ENCODE data around the gene NXPE3.
A peak's percentile ranks its signal among the peaks of the same experiment; 100 is the strongest.

Gene NXPE3

DNA sequence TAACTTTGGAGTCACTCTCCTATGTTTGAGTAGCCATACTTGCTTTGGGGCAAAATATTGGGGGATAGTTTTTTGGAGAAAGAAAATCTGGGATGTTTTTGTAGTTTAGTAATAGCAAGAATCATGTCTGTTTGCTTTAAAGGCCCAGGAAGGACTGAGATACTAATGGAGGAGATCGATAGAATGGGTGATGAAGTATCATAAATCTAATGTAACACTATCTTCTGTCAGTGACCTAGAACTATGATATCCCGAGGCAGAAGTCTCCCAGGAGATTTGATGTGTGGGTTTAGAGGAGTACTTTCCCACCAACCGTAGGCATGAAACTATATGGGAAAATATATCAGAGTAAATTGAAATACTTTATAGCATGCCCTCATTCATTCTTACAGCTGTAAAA, 49.3 kb downstream of the NXPE3 start:
- DNase-seq (ENCODE audit: extremely low read depth in 1 of 2, low read depth in 1 of 2), result no peak

- DNase-seq (ENCODE audit: extremely low read depth in 1 of 2, low read depth in 1 of 2), result peak in 1 of 2 donors; percentile 59
Measured at GRCh38 chr3:101828691-101829436, 49.9 kb downstream of the NXPE3 start.

GRCh38 chr3:101829437-101829830, 50.4 kb downstream of the NXPE3 start:
- no peak for DNase-seq (ENCODE audit: extremely low read depth in 1 of 2, low read depth in 1 of 2)

GRCh38 chr3:101829874-101830273, 50.9 kb downstream of the NXPE3 start:
- no peak for DNase-seq (ENCODE audit: extremely low read depth in 1 of 2, low read depth in 1 of 2)

- DNase-seq (ENCODE audit: extremely low read depth in 1 of 2, low read depth in 1 of 2), result no peak
Measured at GRCh38 chr3:101833446-101833974, 54.5 kb downstream of the NXPE3 start.

- DNase-seq (ENCODE audit: extremely low read depth in 1 of 2, low read depth in 1 of 2), result no peak
Measured at GRCh38 chr3:101835676-101836075, 56.7 kb downstream of the NXPE3 start.

GRCh38 chr3:101836160-101836559, 57.1 kb downstream of the NXPE3 start:
- DNase-seq (ENCODE audit: extremely low read depth in 1 of 2, low read depth in 1 of 2), result no peak

- DNase-seq (ENCODE audit: extremely low read depth in 1 of 2, low read depth in 1 of 2), result no peak
Measured at GRCh38 chr3:101836652-101837598, 57.9 kb downstream of the NXPE3 start.

DNA sequence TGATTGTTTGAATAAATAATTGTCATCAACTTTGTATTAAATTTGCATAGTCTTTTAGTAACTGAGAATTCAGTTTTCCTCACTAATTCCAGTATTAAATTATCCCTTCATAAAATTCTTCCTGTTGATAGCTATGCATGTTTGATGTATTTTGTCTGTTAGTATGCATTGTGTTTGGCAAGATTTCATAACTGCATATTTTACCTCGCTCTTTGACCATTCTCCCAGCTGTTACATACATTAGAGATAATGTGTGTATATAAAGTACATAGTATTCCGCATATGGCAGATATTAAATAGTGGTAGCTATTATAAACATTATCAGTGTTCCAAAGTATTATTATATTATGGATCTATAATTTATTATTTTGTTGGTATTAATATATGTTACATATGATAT, 59.7 kb downstream of the NXPE3 start:
- no peak for DNase-seq (ENCODE audit: extremely low read depth in 1 of 2, low read depth in 1 of 2)

DNA sequence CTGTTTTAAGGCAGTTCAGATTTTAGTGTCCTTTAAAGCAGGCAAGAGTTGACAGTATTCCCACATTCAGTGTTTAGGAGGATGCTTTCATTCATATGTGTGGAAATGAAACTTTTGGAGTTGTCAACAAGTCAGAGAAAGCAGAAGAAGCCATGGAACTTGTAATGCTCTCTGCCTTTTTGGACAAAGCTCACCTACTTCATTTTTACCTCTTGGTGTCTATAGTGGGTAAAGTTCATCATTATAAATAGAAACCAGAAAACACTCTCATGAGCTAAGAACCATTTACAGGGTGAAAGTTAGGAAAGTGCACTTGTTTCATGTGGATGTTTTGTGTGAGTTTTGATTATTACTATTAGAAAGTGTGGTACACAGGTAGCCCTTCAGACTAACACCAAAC, 61.1 kb downstream of the NXPE3 start:
- DNase-seq (ENCODE audit: extremely low read depth in 1 of 2, low read depth in 1 of 2), result no peak

DNA sequence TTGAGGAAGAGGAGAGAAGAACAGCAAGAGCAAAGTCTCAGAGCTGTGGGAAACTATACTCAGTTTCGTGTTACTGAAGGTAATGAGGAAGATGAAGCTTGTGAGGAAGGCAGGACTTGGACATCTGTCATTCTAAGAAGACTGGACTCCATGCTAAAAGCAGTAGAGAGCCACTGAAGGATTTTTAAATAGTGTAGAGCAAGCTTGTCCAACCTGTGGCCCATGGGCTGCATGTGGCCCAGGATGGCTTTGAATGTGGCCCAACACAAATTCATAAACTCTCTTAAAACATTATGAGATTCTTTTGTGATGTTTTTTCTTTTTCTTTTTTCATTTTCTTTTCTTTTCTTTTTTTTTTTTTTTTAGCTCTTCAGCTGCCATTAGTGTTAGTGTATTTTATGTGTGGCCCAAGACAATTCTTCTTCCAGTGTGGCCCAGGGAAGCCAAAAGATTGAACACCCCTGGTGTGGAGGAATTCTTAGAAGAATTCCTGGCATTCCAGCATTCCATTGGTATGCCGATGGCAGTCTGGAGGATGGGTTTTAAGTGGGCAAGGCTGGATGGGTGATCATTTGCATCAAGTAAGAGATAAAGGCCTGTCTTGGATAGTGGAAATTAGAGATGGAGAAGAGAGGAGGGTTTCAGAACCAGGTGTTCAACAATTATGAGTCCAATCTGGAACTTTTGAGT, 63.4 kb downstream of the NXPE3 start:
- DNase-seq (ENCODE audit: extremely low read depth in 1 of 2, low read depth in 1 of 2), result no peak

DNA sequence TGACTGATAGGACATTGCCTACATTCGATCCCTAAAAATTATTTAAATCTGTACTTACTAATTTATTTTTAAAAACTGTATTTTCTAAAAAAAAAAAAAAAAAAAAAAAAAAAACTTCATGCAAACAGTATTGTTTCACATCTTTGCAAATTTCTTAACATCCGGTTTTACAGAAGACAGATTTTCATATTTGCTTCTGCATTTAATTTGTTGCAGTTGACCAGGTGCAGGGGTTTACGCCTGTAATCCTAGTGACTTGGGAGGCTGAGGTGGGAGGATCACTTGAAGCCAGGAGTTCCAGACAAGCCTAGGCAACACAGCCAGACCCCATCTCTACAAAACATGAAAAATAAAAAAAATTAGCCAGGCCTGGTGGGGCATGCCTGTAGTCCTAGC, 63.9 kb downstream of the NXPE3 start:
- no peak for DNase-seq (ENCODE audit: extremely low read depth in 1 of 2, low read depth in 1 of 2)

GRCh38 chr3:101845425-101845824, 66.4 kb downstream of the NXPE3 start:
- DNase-seq (ENCODE audit: extremely low read depth in 1 of 2, low read depth in 1 of 2), result no peak

GRCh38 chr3:101846709-101847108, 67.7 kb downstream of the NXPE3 start:
- DNase-seq (ENCODE audit: extremely low read depth in 1 of 2, low read depth in 1 of 2), result no peak

DNA sequence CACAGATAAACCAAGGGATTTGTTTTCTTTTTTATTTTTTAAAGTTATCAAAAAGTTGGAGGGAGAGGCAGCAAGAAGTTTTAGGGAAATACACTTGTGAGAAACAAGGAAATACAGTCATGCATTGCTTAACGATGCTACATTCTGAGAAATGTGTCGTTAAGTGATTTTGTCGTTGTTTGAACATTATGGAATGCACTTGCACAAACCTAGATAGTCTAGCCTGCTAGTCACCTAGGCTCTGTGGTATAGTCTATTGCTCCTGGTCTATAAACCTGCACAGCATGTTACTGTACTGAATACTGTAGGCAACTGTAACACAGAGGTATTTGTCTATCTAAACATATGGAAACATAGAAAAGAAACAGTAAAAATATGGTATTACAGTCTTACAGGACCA, 68.3 kb downstream of the NXPE3 start:
- DNase-seq (ENCODE audit: extremely low read depth in 1 of 2, low read depth in 1 of 2), result no peak

- no peak for DNase-seq (ENCODE audit: extremely low read depth in 1 of 2, low read depth in 1 of 2)
Measured at GRCh38 chr3:101848326-101848725, 69.3 kb downstream of the NXPE3 start.

DNA sequence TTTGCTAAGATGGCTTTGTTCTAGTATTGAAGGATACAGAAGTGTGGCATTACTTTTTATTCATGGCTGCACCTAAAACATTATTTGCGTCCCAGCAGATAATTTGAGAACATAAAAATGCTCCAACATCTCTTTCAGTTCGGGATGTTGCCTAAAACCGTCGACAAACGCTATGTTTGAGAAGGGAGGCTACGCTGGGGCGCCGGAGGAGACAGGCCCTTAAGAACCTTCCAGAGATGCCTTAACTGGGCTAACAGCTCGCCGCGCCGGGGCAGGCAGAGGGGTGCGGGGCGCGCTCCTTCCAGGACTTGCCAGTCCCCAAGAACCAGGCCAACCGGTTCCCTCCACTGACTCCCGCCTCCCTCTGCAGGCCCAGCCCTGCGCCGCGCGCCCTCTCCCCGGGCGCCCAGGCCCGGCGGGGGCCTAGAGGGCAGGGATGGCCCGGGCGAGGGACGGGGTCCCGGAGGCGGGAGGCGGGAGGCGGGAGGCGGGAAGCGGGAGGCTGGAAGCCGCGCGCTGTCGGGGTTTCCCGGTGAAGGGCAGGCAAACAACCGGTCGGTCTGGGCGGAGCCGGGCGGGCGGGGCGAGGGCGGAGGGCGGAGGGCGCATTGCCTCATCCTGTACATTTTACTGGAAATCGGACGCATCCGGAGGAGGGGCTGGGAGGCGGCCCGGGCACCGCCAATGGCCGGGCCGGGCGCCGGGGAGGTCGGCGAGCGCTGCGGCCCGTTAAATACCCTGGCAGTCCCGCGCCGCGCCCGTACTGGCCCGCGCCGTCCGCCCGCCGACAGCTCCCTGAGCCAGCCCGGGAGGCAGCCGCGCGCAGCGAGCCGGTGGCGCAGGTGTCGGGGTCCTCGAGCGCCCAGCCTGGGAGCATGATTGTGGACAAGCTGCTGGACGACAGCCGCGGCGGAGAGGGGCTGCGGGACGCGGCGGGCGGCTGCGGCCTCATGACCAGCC, 70.0 kb downstream of the NXPE3 start, which contains the start of gene NFKBIZ:
TSS of gene NFKBIZ (plus strand) at position 761 of the 960 bp plus-strand sequence. CDS start at position 876, 115 bp downstream.
- DNase-seq (ENCODE audit: extremely low read depth in 1 of 2, low read depth in 1 of 2), result peak; percentile 86 to 91

DNA sequence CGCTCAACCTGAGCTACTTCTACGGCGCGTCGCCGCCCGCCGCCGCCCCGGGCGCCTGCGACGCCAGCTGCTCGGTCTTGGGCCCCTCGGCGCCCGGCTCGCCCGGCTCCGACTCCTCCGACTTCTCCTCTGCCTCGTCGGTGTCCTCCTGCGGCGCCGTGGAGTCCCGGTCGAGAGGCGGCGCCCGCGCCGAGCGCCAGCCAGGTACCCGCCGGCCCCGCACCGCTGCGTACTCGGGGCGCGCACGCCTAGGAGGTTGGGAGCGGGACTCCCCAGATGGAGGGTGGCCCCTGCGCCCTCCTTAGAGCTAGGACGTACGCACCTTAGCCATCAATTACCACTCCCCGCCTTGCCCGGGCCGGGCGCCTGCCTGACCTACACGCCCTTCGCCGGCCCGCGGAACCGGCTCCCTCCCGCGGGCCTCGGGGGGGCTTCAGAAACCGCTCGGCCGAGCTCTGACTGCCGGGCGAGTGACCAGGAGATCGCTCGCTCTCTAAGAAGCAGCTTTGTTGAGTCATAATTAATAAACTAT, 70.8 kb downstream of the NXPE3 start:
- peak in 1 of 2 donors; percentile 17 for DNase-seq (ENCODE audit: extremely low read depth in 1 of 2, low read depth in 1 of 2)

DNA sequence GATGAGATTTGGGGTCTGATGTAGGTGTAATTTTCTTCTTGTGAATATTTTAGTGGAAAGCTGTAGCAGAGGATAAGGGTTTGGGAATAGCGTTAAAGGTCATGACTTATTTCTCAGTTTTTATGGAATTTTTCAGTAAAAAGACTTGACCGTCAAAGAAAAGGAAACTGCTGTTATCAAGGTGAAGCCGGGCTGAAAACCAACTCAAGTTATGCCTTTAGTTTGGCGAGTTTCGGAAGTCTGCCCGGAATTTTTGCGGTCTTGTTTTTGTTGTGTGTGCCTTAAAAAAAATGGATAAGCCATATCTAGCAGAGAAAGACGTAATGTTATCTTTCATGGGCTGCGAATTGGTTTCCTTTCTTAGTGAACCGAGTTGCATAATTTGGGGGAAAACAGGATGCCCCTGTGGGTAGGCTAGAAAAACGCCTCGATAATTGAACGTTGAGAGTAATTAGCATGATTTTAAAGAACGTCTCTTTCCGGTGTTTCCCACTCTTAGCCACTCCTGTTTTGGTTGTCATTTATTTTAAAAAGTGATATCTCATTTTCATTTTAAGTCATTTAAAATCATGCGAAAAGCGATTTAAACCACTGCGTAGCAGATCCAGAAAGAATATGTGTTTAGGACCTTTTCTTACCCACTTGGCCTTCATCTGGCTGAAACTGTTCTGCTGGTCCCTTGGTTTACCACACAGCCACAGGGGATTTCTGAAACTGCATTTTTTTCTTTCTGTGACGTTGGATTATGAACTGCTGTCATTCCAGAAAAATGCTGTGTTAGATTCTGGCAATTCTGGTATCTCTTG, 71.4 kb downstream of the NXPE3 start:
- peak in 1 of 2 donors; percentile 33 for DNase-seq (ENCODE audit: extremely low read depth in 1 of 2, low read depth in 1 of 2)

Data from stimulated activated CD8-positive, alpha-beta memory T cell treated with anti-CD3 and anti-CD28 coated beads, Interleukin-7, amount 100 ng/mL, for 48 hours (primary cell).